ENCODE measurements around the gene CRACDL. TPM values are rescaled to one million over a fixed set of nuclear protein-coding genes. Genes with fewer than 3 reads are reported as not detected.

Gene CRACDL
- polyA plus RNA-seq, 1 donor (not counting 4 experiments of a cell fraction or from before 2014, with no cell fraction given): 1.6 TPM

DNA sequence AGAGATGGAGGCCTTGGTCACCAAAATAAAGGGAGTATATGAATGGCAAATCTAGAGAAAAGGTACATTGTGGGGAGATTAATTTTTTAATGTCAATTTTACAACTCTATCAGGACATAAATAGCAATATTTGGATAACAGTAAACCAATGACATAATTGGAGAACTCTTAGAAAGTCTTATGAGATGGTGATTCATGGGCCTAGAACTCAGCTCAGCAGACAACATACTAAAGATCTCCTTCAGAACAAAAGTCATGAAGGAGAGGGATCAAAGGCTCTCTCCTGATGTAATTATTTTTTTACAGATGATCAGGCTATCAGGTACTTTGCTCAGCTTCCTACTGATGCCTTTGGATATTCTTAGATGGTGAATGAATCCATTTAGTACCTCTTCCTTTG lies 90.0 kb downstream of the CRACDL start:
- no peaks in the 10 kb centered on the region for H3K79me2 ChIP-seq (ENCODE audit: control insufficient read depth, insufficient read depth, low read length)
- H2AFZ ChIP-seq (ENCODE audit: control insufficient read depth, low read length): no peak overlapping the region
- H3K9me3 ChIP-seq (ENCODE audit: control insufficient read depth, low read depth, low read length): no peaks in the 10 kb centered on the region
- FAIRE-seq (no peak), DNase-seq (ENCODE audit: low read depth, low spot score) (no peak)
- no peaks in the 10 kb centered on the region for H3K27me3 ChIP-seq (ENCODE audit: control insufficient read depth, extremely low read depth, insufficient read depth, low read length)
- H3K36me3 ChIP-seq (ENCODE audit: control insufficient read depth in 2 of 2, extremely low read depth in 1 of 2, insufficient read depth in 2 of 2, low read length in 2 of 2): peaks cover 0 to 2% of the 10 kb centered on the region in 2 experiments
- no peaks in the 10 kb centered on the region for H3K4me1 ChIP-seq (ENCODE audit: control insufficient read depth, extremely low read depth, insufficient read depth, low read length)
- no peak for TF ChIP-seq EZH2 (IDR thresholded peaks at IDR 0.05; ENCODE audit: low read length)
- TF ChIP-seq, protein P1, sequence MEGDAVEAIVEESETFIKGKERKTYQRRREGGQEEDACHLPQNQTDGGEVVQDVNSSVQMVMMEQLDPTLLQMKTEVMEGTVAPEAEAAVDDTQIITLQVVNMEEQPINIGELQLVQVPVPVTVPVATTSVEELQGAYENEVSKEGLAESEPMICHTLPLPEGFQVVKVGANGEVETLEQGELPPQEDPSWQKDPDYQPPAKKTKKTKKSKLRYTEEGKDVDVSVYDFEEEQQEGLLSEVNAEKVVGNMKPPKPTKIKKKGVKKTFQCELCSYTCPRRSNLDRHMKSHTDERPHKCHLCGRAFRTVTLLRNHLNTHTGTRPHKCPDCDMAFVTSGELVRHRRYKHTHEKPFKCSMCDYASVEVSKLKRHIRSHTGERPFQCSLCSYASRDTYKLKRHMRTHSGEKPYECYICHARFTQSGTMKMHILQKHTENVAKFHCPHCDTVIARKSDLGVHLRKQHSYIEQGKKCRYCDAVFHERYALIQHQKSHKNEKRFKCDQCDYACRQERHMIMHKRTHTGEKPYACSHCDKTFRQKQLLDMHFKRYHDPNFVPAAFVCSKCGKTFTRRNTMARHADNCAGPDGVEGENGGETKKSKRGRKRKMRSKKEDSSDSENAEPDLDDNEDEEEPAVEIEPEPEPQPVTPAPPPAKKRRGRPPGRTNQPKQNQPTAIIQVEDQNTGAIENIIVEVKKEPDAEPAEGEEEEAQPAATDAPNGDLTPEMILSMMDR (optimal IDR thresholded peaks at IDR 0.05 in 1 of 3, IDR thresholded peaks at IDR 0.05 in 1 of 3, conservative IDR thresholded peaks at IDR 0.05 in 1 of 3; ENCODE audit: extremely low read depth in 1 of 3, insufficient read depth in 2 of 3, low read length in 3 of 3): no peak
- no peak overlapping the region for H3K27ac ChIP-seq (ENCODE audit: control insufficient read depth, insufficient read depth, low read length)
- H4K20me1 ChIP-seq (ENCODE audit: control insufficient read depth, extremely low read depth, insufficient read depth, low read length): no peaks in the 10 kb centered on the region
- no peaks in the 10 kb centered on the region for H3K9me1 ChIP-seq (ENCODE audit: control insufficient read depth, extremely low read depth, insufficient read depth, low read length)
- dilution Hi-C loops (cut with MboI; ENCODE audit: extremely low pct_ligation_motif_present, low sequenced_read_pairs): no loop called here
- H3K4me3 ChIP-seq (ENCODE audit: control insufficient read depth in 2 of 3, extremely low read depth in 1 of 3, insufficient read depth in 2 of 3, low read depth in 1 of 3, low read length in 3 of 3): no peak overlapping the region
- no peak overlapping the region for H3K9ac ChIP-seq (ENCODE audit: control insufficient read depth, extremely low read depth, insufficient read depth, low read length)
- H3K4me2 ChIP-seq (ENCODE audit: control insufficient read depth, extremely low read depth, insufficient read depth, low read depth, low read length): no peak overlapping the region

DNA sequence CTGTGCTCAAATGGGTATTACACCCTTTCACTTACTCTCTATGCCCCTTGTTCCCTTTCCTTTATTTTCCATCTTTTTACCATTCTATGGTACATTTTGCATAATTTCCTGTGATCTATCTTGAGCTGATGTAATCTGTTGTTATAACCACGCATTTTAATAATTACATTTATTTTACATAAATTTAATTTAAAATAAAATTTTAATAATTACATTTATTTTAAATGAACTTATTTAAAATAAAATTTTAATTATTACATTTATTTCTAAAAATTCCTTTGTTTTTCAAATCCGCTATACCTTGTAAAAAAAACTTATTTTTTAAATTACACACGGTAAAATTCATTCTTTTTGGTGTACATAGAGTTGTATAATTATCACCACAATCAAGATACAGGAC lies 93.9 kb downstream of the CRACDL start:
- DNase-seq (ENCODE audit: low read depth, low spot score) (no peak), FAIRE-seq (no peak)
- no peaks in the 10 kb centered on the region for H3K27me3 ChIP-seq (ENCODE audit: control insufficient read depth, extremely low read depth, insufficient read depth, low read length)
- no peaks in the 10 kb centered on the region for H3K9me1 ChIP-seq (ENCODE audit: control insufficient read depth, extremely low read depth, insufficient read depth, low read length)
- H3K27ac ChIP-seq (ENCODE audit: control insufficient read depth, insufficient read depth, low read length): no peak overlapping the region
- no peak overlapping the region for H3K4me3 ChIP-seq (ENCODE audit: control insufficient read depth in 2 of 3, extremely low read depth in 1 of 3, insufficient read depth in 2 of 3, low read depth in 1 of 3, low read length in 3 of 3)
- TF ChIP-seq, protein P1 (optimal IDR thresholded peaks at IDR 0.05 in 1 of 3, IDR thresholded peaks at IDR 0.05 in 1 of 3, conservative IDR thresholded peaks at IDR 0.05 in 1 of 3; ENCODE audit: extremely low read depth in 1 of 3, insufficient read depth in 2 of 3, low read length in 3 of 3): no peak
- no peak for TF ChIP-seq EZH2 (IDR thresholded peaks at IDR 0.05; ENCODE audit: low read length)
- no peaks in the 10 kb centered on the region for H4K20me1 ChIP-seq (ENCODE audit: control insufficient read depth, extremely low read depth, insufficient read depth, low read length)
- dilution Hi-C loops (cut with MboI; ENCODE audit: extremely low pct_ligation_motif_present, low sequenced_read_pairs): no loop called here
- no peaks in the 10 kb centered on the region for H3K36me3 ChIP-seq (ENCODE audit: control insufficient read depth in 2 of 2, extremely low read depth in 1 of 2, insufficient read depth in 2 of 2, low read length in 2 of 2)
- H2AFZ ChIP-seq (ENCODE audit: control insufficient read depth, low read length): no peak overlapping the region
- no peak overlapping the region for H3K4me2 ChIP-seq (ENCODE audit: control insufficient read depth, extremely low read depth, insufficient read depth, low read depth, low read length)
- H3K4me1 ChIP-seq (ENCODE audit: control insufficient read depth, extremely low read depth, insufficient read depth, low read length): peaks cover 6% of the 10 kb centered on the region
- no peaks in the 10 kb centered on the region for H3K79me2 ChIP-seq (ENCODE audit: control insufficient read depth, insufficient read depth, low read length)
- H3K9me3 ChIP-seq (ENCODE audit: control insufficient read depth, low read depth, low read length): no peaks in the 10 kb centered on the region
- no peak overlapping the region for H3K9ac ChIP-seq (ENCODE audit: control insufficient read depth, extremely low read depth, insufficient read depth, low read length)

All from keratinocyte (primary cell).